LNCaP clone FGC (cell line): Measurements from ENCODE around the gene GALNS.

Experiments
- DNase-seq: peaks from one replicate; pipeline ENCODE4 v3.0.0-alpha.2; 2011; ENCODE audit warnings: low read depth
- H3K4me3 ChIP-seq: 2 replicates; pipeline ENCODE4 v1.5.1; 2011; ENCODE audit warnings: mild to moderate bottlenecking, low read depth, low read length, control low read depth
- CTCF ChIP-seq: IDR thresholded peaks from 2 replicates; pipeline ENCODE4 v1.5.1; 2012; ENCODE audit warnings: mild to moderate bottlenecking; ENCODE audit not compliant: control insufficient read depth, insufficient read depth; ENCODE audit errors: extremely low read depth

GALNS gene

DNA sequence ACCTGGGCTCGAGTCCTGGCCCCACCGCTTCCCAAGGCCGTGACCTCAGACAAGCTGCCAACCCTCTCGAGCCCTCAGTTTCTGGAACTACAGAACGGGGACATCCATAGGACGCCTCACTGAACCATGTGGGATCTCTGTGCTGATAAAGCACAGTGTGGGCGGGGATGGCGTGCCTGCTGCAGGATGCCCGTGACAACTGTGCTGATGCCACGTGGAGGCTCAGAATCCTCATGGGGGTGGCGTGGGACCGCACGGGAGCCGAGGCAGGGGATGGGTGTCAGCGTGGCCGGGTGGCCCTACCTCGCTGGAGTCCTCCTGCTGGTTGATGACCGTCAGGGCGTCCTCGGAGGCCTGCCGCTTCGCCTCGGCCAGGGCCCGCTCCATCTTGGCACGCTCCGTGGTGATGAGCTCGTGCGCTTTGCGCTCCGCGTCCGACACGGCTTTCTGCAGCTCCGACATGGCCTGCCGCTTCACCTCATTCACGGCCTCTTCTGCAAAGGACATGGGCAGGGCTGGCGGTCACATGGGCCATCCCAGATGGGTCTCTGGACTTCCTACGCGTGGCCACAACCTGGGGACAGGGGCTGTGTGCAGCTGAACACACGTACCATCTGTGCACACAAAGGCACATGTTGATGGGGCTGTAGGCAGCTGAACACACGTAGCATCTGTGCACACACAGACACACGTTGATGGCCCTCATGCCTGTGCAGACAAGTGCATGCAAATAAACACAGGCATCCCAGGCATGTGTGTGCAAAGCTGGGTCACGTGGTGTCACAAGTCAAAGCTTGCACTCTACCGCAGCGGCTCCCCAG, 22.4 kb upstream of the GALNS start:
- no peak for DNase-seq
- no peak overlapping the region for H3K4me3 ChIP-seq
- TF ChIP-seq CTCF, result no peak

GRCh38 chr16:88878356-88878755, 21.6 kb upstream of the GALNS start:
- no peak for TF ChIP-seq CTCF

GRCh38 chr16:88877564-88878289, 21.0 kb upstream of the GALNS start:
- no peak for DNase-seq
- no peak overlapping the region for H3K4me3 ChIP-seq
- no peak for TF ChIP-seq CTCF

More at GRCh38 chr16:88878356-88878755, 21.6 kb upstream of the GALNS start:
- no peak overlapping the region for H3K4me3 ChIP-seq
- DNase-seq, result no peak

DNA sequence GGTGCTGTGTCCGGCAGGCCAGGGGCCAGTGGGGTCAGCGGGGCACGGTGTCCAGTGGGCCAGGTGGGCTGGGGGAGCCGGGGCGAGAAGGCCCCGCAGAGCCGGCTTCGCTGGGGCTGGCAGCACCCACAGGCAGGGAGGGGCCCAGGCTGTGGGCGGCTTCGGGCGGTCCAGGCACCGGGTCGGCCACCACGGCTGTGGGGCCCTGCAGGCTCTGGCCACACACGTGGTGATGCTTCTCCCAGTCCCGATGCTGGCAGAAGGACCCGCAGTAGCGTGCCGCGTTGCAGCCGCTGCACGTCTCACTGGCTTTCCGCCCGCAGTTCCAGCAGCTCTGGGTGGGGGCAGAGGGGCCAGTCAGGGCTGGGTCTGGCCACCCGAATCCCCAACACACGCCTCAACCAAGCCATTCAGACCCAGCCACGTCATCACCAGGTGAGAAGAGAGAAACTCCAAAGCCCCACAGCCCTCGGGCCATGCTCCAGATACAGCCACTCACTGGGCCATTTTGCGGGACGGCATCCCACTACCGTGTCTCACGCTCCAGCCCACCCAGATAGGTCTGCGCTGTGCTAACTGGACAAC, 20.3 kb upstream of the GALNS start:
- DNase-seq, result no peak
- no peak overlapping the region for H3K4me3 ChIP-seq
- no peak for TF ChIP-seq CTCF

GRCh38 chr16:88875703-88876234, 19.0 kb upstream of the GALNS start:
- H3K4me3 ChIP-seq, result no peak overlapping the region
- DNase-seq, result no peak
- no peak for TF ChIP-seq CTCF

DNA sequence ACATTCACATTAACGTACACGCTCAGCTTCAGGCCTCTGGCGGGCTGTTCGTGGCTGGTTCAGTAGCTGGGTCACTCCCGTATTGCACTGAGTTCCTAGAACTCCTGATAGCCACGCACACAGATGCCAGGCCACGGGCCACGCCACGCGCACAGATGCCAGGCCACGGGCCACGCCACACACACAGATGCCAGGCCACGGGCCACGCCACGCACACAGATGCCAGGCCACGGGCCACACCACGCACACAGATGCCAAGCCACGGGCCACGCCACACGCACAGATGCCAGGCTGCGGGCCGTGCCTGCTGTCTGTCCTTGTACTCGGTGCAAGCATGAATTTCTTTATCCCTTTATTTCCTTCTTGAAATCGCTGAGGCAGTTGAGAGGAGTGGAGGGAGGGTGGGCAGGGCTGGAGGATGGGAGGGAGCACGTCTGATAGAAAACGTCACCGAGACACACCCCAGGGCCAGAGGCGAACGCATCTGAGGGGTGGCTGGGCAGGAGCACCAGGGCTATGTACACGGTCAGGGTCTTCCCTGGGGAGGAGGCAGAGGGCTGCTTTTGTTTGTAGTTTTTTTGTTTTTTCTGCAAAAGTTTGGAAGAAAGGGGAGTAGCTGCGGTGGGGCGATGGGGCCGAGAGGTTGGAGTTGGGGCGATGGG, 18.3 kb upstream of the GALNS start:
- no peak for DNase-seq
- no peak for TF ChIP-seq CTCF
- H3K4me3 ChIP-seq, result no peak overlapping the region
